Natural killer cell (primary cell): ENCODE data around the gene BBS1. TPM values are rescaled to one million over a fixed set of nuclear protein-coding genes. Genes with fewer than 3 reads are reported as not detected.

Experiments used
- ATAC-seq, 3 donors: fragments of 150-1000 bp in 2 of 3; fragments of 200-7000 bp in 1 of 3; cut with Tn5 transposase; 1 replicate in 1 of 3; 2 replicates in 2 of 3; pipeline ENCODE4 v1.10.0; 2021; ENCODE audit warnings: mild to moderate bottlenecking in 2 of 3, moderate library complexity in 2 of 3
- DNase-seq, 2 donors: peaks; one replicate each; pipeline versions ENCODE4 v3.0.0 to v3.0.0-alpha.2; 2013 to 2021; ENCODE audit warnings: mixed read lengths in 1 of 2
- H3K27ac ChIP-seq: one replicate; pipeline ENCODE4 v1.5.1; 2013; ENCODE audit warnings: mild to moderate bottlenecking, low read length
- H3K27me3 ChIP-seq: one replicate; pipeline ENCODE4 v1.6.1; 2013; ENCODE audit warnings: low read length; ENCODE audit not compliant: control insufficient read depth, insufficient read depth
- H3K36me3 ChIP-seq: one replicate; pipeline ENCODE4 v1.6.1; 2013; ENCODE audit warnings: low read length; ENCODE audit not compliant: control insufficient read depth, insufficient read depth
- H3K4me1 ChIP-seq: one replicate; pipeline ENCODE4 v1.6.1; 2013; ENCODE audit warnings: low read length; ENCODE audit not compliant: control insufficient read depth, insufficient read depth
- H3K4me3 ChIP-seq: one replicate; pipeline ENCODE4 v1.5.1; 2013; ENCODE audit warnings: low read length
- H3K9me3 ChIP-seq: one replicate; pipeline ENCODE4 v1.6.1; 2013; ENCODE audit warnings: low read length; ENCODE audit not compliant: control insufficient read depth, insufficient read depth
- H3K27ac Mint-ChIP-seq, 2 donors: one replicate each; pipeline ENCODE4 v1.8.0; 2022; ENCODE audit warnings: mild to moderate bottlenecking in 2 of 2, mixed read lengths in 2 of 2, moderate library complexity in 1 of 2
- H3K27me3 Mint-ChIP-seq, 2 donors: one replicate each; pipeline ENCODE4 v1.8.0; 2022; ENCODE audit warnings: low read depth in 2 of 2, mixed read lengths in 2 of 2
- H3K36me3 Mint-ChIP-seq: one replicate; pipeline ENCODE4 v1.8.0; 2022; ENCODE audit warnings: mixed read lengths
- H3K4me1 Mint-ChIP-seq, 2 donors: one replicate each; pipeline ENCODE4 v1.8.0; 2022; ENCODE audit warnings: mixed read lengths in 2 of 2
- H3K4me3 Mint-ChIP-seq: one replicate; pipeline ENCODE4 v1.8.0; 2022; ENCODE audit warnings: mild to moderate bottlenecking, moderate library complexity, mixed read lengths
- H3K9me3 Mint-ChIP-seq, 2 donors: one replicate each; pipeline ENCODE4 v1.8.0; 2022; ENCODE audit warnings: mixed read lengths in 2 of 2
- WGBS: methylation state at CpG from one replicate; pipeline ENCODE4 v1.1.7; 2013; ENCODE audit warnings: missing lambda C conversion rate; ENCODE audit not compliant: insufficient coverage; 5-methylcytosine and 5-hydroxymethylcytosine counted together
- intact Hi-C: fragments of 100-400 bp; cut with micrococcal nuclease; formaldehyde crosslinking; loops from one replicate; pipeline ENCODE4 v1.14.2; 2022
- total RNA-seq, 4 donors: library from RNA; stranded (reverse); fragments of 120-200 nt in 1 of 4; gene quantifications; one replicate each; pipeline versions ENCODE4 v1.2.3 to v1.2.4, GENCODE V29; 2013 to 2022
- TF ChIP-seq, protein P1 (sequence below): fragments of 200-600 bp; IDR thresholded peaks from one replicate; pipeline ENCODE4 v1.8.0; 2022; ENCODE audit warnings: antibody characterized with exemption

Gene BBS1
- total RNA-seq, 3 donors from 2014 or later (not counting 1 experiment from before 2014, with no cell fraction given) = 12.5 to 22.5 (median 18.1) TPM

DNA sequence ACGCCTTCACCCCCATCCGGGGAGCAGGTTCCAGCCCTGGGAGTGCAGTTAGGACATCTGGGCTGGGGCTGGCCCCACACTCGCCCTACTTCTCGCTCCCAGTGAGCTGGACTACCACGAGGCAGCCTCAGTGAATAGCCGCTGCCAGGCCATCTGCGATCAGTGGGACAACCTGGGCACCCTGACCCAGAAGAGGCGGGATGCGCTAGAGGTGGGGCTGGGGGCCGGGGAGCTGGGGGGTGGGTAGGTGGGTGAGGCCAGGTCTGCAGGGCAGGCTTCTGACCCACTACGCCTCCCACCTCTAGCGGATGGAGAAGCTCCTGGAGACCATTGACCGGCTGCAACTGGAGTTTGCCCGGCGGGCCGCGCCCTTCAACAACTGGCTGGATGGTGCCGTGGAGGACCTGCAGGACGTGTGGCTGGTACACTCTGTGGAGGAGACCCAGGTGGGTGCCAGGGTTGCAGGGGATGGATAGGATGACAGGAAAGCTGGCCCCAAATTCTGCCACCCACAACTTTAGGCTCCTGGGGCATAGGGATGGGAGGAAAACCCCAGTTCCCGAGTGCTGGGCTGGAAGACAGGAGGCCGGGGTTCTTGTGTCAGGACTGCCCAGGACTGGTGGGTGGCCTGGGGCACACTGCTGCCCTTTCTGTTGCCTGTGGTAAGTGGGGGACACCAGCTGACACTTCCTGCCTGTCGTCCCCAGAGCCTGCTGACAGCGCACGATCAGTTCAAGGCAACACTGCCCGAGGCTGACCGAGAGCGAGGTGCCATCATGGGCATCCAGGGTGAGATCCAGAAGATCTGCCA lies 49.6 kb downstream of the BBS1 start:
- TF ChIP-seq, protein P1, sequence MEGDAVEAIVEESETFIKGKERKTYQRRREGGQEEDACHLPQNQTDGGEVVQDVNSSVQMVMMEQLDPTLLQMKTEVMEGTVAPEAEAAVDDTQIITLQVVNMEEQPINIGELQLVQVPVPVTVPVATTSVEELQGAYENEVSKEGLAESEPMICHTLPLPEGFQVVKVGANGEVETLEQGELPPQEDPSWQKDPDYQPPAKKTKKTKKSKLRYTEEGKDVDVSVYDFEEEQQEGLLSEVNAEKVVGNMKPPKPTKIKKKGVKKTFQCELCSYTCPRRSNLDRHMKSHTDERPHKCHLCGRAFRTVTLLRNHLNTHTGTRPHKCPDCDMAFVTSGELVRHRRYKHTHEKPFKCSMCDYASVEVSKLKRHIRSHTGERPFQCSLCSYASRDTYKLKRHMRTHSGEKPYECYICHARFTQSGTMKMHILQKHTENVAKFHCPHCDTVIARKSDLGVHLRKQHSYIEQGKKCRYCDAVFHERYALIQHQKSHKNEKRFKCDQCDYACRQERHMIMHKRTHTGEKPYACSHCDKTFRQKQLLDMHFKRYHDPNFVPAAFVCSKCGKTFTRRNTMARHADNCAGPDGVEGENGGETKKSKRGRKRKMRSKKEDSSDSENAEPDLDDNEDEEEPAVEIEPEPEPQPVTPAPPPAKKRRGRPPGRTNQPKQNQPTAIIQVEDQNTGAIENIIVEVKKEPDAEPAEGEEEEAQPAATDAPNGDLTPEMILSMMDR = no peak
- no peaks in the 10 kb centered on the region for H3K4me1 Mint-ChIP-seq
- H3K4me3 Mint-ChIP-seq = no peak overlapping the region
- H3K27me3 Mint-ChIP-seq = peaks cover 0 to 7% of the 10 kb centered on the region in 2 donors
- intact Hi-C loops = no loop called here
- DNase-seq (no peak), ATAC-seq (no peak)
- H3K36me3 Mint-ChIP-seq = no peaks in the 10 kb centered on the region
- Histone ChIP-seq H3K4me1 (peaks cover 8% of the 10 kb centered on the region), H3K36me3 (no peaks in the 10 kb centered on the region), H3K9me3 (no peaks in the 10 kb centered on the region), H3K27ac (no peak overlapping the region), H3K27me3 (peaks cover 2% of the 10 kb centered on the region), H3K4me3 (no peak overlapping the region)
- WGBS = 88% methylated on average over 24 of the region's 27 CpGs
- H3K9me3 Mint-ChIP-seq = no peaks in the 10 kb centered on the region
- no peak overlapping the region for H3K27ac Mint-ChIP-seq

DNA sequence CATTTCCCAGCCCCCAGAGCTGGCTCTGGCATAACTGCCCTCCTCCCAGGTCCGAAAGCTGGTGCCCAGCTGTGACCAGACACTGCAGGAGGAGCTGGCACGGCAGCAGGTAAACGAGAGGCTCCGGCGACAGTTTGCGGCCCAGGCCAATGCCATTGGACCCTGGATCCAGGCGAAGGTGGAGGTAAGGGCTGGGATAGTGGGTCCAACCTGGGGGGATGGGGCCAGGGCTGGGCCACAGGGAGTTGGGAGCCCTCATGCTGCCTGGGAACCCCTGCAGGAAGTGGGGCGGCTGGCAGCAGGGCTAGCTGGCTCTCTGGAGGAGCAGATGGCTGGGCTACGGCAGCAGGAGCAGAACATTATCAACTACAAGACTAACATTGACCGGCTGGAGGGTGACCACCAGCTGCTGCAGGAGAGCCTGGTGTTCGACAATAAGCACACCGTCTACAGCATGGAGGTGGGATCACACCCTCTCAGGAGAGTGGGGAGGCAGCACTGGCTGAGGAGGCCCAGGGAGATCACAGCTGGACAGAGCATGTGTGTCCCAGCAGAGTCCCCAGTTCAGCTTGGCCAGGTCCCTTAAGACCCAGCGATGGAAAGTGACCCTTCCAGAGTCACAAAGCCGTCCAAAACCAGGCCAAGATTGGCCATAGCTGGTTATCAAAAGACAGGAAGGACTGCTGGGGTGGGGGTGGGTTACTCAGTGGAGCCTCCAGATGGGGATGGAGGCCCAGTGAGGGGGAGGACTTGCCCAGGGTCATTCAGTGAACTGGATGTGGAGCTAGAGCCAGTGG lies 50.9 kb downstream of the BBS1 start:
- WGBS = 90% methylated on average over 14 of the region's 14 CpGs
- Mint-ChIP-seq H3K4me1 (no peaks in the 10 kb centered on the region), H3K4me3 (no peak overlapping the region), H3K27ac (no peak overlapping the region), H3K27me3 (peaks cover 0 to 5% of the 10 kb centered on the region in 2 donors), H3K9me3 (no peaks in the 10 kb centered on the region), H3K36me3 (no peaks in the 10 kb centered on the region)
- Histone ChIP-seq H3K4me1 (peaks cover 8% of the 10 kb centered on the region), H3K27me3 (peaks cover 2% of the 10 kb centered on the region), H3K27ac (no peak overlapping the region), H3K36me3 (no peaks in the 10 kb centered on the region), H3K4me3 (no peak overlapping the region), H3K9me3 (no peaks in the 10 kb centered on the region)
- intact Hi-C loops = no loop called here
- DNase-seq (no peak), ATAC-seq (no peak)
- TF ChIP-seq, protein P1 = no peak

DNA sequence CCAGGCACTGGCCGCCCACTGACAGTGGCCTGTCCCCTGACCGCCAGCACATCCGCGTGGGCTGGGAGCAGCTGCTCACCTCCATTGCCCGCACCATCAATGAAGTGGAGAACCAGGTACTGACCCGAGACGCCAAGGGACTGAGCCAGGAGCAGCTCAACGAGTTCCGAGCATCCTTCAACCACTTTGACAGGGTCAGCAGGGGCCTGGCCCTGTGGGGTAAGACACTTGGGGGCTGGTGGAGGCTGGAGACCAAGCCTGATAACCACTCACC lies 51.5 kb downstream of the BBS1 start:
- Histone ChIP-seq H3K27ac (no peak overlapping the region), H3K9me3 (no peaks in the 10 kb centered on the region), H3K4me1 (peaks cover 8% of the 10 kb centered on the region), H3K36me3 (no peaks in the 10 kb centered on the region), H3K4me3 (no peak overlapping the region), H3K27me3 (peaks cover 2% of the 10 kb centered on the region)
- Mint-ChIP-seq H3K27me3 (peaks cover 0 to 5% of the 10 kb centered on the region in 2 donors), H3K9me3 (no peaks in the 10 kb centered on the region), H3K27ac (no peak overlapping the region), H3K4me1 (no peaks in the 10 kb centered on the region), H3K4me3 (no peak overlapping the region), H3K36me3 (no peaks in the 10 kb centered on the region)
- ATAC-seq (no peak), DNase-seq (no peak)
- intact Hi-C loops = no loop called here
- WGBS = 95% methylated on average over 9 of the region's 9 CpGs
- TF ChIP-seq, protein P1 = no peak
